ENCODE data around the gene RIC8A. TPM values are rescaled to one million over a fixed set of nuclear protein-coding genes. Genes with fewer than 3 reads are reported as not detected.

RIC8A gene
- polyA plus RNA-seq, 2 of the 4 experiments (the other 2 are of a cell fraction), result 82.0 to 101 TPM

GRCh38 chr11:206526-207207, 841 bp upstream of the RIC8A start:
- peak overlapping the region; percentile 100 for H3K4me3 ChIP-seq
- no peak for FAIRE-seq
- TF ChIP-seq BCL3 (IDR thresholded peaks at IDR 0.05), result no peak
- TF ChIP-seq MYC (IDR thresholded peaks at IDR 0.05; ENCODE audit: borderline replicate concordance, low read length), result no peak
- no peak for TF ChIP-seq ELK1 (IDR thresholded peaks at IDR 0.05; ENCODE audit: low read depth, low read length)
- TF ChIP-seq RFX5 (IDR thresholded peaks at IDR 0.05), result no peak
- no peak for TF ChIP-seq HES2 (IDR thresholded peaks at IDR 0.05)
- peak overlapping the region; percentile 96 for H3K4me2 ChIP-seq
- H3K9me3 ChIP-seq, result no peaks in the 10 kb centered on the region
- peak in 1 of 2 experiments; percentile 35 for DNase-seq (ENCODE audit: low read depth in 1 of 2, low spot score in 1 of 2)
- 13% methylated on average over 11 of the region's 39 CpGs for WGBS (ENCODE audit: missing lambda C conversion rate)
- peaks cover 26% of the 10 kb centered on the region for H3K4me1 ChIP-seq
- ATAC-seq, result peak in 1 of 2 experiments; percentile 0; a peak in 3 of 6 replicates
- CTCF ChIA-PET, result interaction anchor here (1.0 kb wide), 2 partner anchors 10 to 156 kb away, joined by 3 read pairs; a partner anchor contains a TSS
- H3K27ac ChIP-seq, result peak overlapping the region; percentile 90 to 94
- POLR2A ChIA-PET, result interaction anchor here (0.6 to 1.9 kb wide), 18 partner anchors 9 to 329 kb away, joined by 3 to 21 read pairs (median 4); partner anchors contain the start of genes HRAS, PSMD13, PTDSS2 and RNH1

- ChIA-PET CTCF (interaction anchor here (0.6 to 1.3 kb wide), 2 partner anchors 97 to 248 kb away, joined by 3 read pairs; no protein-coding TSS in a partner anchor), POLR2A (interaction anchor here (0.6 to 1.9 kb wide), 19 partner anchors 9 to 328 kb away, joined by 3 to 21 read pairs (median 4); partner anchors contain the start of genes HRAS, PSMD13, PTDSS2 and RNH1)
- DNase-seq (ENCODE audit: low read depth in 1 of 2, low spot score in 1 of 2) (peak in 1 of 2 experiments; percentile 39), ATAC-seq (peak; percentile 28 to 35), FAIRE-seq (no peak)
- Histone ChIP-seq H3K4me1 (peaks cover 26% of the 10 kb centered on the region), H3K4me3 (peak overlapping the region; percentile 100), H3K9me3 (no peaks in the 10 kb centered on the region), H3K4me2 (peak overlapping the region; percentile 96), H3K27ac (peak overlapping the region; percentile 90 to 94)
- no peak for TF ChIP-seq TP53 (CRISPR knock-in tag; IDR thresholded peaks at IDR 0.05)
- TF ChIP-seq ESRRA (IDR thresholded peaks at IDR 0.05; ENCODE audit: borderline replicate concordance, low read length), result no peak
- TF ChIP-seq HOXB5 (CRISPR knock-in tag; IDR thresholded peaks at IDR 0.05), result 0 out of 2 replicates have a peak, but pooled peaks have one; percentile 12
- no peak for TF ChIP-seq PBX3 (IDR thresholded peaks at IDR 0.05)
- no peak for TF ChIP-seq KDM1A (IDR thresholded peaks at IDR 0.05; ENCODE audit: low read depth)
- no peak for TF ChIP-seq CBX2 (IDR thresholded peaks at IDR 0.05; ENCODE audit: borderline replicate concordance, low read depth)
- TF ChIP-seq PHF8 (IDR thresholded peaks at IDR 0.05; ENCODE audit: borderline replicate concordance, low read depth), result no peak
- TF ChIP-seq HOXA7 (CRISPR knock-in tag; IDR thresholded peaks at IDR 0.05), result 0 out of 2 replicates have a peak, but pooled peaks have one; percentile 13
- no peak for TF ChIP-seq HMGXB4 (CRISPR knock-in tag; IDR thresholded peaks at IDR 0.05; ENCODE audit: borderline replicate concordance)
- WGBS (ENCODE audit: missing lambda C conversion rate), result 3% methylated on average over 26 of the region's 27 CpGs
Measured at GRCh38 chr11:207863-208180, 314 bp downstream of the RIC8A start.

All from A549 (cell line).